Esophagus squamous epithelium (tissue), 4 donors: ENCODE measurements around the gene AFAP1L2.

Source experiments
- POLR2A ChIP-seq, 4 donors: fragments of 450-650 bp; IDR thresholded peaks; one replicate each; pipeline ENCODE4 v1.6.1; 2017; ENCODE audit warnings: antibody characterized with exemption in 4 of 4, mild to moderate bottlenecking in 4 of 4, moderate library complexity in 3 of 4
- TF ChIP-seq, protein P1 (sequence below), 6 experiments: fragments of 450-650 bp in 4 of 6; fragments of 200-600 bp in 2 of 6; sonication (generic) in 2 of 6; IDR thresholded peaks; one replicate each; pipeline ENCODE4 v1.5.1; 2016 to 2019; ENCODE audit warnings: antibody characterized with exemption in 6 of 6, mild to moderate bottlenecking in 4 of 6, moderate library complexity in 4 of 6

DNA sequence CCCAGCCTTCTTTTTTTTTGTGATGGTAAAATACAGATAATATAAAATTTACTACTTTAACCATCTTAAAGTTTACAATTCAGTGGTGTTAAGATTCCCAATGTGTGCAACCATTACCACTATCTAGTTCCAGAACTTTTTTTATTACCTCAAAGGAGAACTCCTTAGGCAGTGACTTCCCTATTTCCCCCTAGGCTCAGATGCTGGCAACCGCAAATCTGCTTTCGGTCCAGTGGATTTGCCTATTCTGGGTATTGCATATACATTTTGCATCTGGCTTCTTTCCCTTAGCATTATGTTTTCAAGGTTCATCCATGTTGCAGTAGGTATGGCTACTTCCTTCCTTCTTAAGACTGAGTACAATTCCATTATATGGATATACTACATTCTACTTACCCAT, 56.5 kb downstream of the AFAP1L2 start:
- no peak for TF ChIP-seq POLR2A (IDR thresholded peaks at IDR 0.05)
- TF ChIP-seq, protein P1, sequence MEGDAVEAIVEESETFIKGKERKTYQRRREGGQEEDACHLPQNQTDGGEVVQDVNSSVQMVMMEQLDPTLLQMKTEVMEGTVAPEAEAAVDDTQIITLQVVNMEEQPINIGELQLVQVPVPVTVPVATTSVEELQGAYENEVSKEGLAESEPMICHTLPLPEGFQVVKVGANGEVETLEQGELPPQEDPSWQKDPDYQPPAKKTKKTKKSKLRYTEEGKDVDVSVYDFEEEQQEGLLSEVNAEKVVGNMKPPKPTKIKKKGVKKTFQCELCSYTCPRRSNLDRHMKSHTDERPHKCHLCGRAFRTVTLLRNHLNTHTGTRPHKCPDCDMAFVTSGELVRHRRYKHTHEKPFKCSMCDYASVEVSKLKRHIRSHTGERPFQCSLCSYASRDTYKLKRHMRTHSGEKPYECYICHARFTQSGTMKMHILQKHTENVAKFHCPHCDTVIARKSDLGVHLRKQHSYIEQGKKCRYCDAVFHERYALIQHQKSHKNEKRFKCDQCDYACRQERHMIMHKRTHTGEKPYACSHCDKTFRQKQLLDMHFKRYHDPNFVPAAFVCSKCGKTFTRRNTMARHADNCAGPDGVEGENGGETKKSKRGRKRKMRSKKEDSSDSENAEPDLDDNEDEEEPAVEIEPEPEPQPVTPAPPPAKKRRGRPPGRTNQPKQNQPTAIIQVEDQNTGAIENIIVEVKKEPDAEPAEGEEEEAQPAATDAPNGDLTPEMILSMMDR (IDR thresholded peaks at IDR 0.05), result no peak
